HG02973 (cell line): Measurements from ENCODE around the gene PCDHGC4.

Experiments
- ATAC-seq: cut with Tn5 transposase; IDR thresholded peaks from one replicate; pipeline ENCODE4 v1.9.1; 2021; ENCODE audit warnings: moderate library complexity; ENCODE audit not compliant: unreplicated experiment

PCDHGC4 gene

DNA sequence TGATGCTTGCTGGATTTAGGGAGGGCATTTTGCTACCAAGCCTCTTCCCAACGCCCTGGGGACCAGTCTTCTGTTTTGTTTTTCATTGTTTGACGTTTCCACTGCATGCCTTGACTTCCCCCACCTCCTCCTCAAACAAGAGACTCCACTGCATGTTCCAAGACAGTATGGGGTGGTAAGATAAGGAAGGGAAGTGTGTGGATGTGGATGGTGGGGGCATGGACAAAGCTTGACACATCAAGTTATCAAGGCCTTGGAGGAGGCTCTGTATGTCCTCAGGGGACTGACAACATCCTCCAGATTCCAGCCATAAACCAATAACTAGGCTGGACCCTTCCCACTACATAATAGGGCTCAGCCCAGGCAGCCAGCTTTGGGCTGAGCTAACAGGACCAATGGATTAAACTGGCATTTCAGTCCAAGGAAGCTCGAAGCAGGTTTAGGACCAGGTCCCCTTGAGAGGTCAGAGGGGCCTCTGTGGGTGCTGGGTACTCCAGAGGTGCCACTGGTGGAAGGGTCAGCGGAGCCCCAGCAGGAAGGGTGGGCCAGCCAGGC is 27.0 kb downstream of the PCDHGC4 start:
- no peak for ATAC-seq

DNA sequence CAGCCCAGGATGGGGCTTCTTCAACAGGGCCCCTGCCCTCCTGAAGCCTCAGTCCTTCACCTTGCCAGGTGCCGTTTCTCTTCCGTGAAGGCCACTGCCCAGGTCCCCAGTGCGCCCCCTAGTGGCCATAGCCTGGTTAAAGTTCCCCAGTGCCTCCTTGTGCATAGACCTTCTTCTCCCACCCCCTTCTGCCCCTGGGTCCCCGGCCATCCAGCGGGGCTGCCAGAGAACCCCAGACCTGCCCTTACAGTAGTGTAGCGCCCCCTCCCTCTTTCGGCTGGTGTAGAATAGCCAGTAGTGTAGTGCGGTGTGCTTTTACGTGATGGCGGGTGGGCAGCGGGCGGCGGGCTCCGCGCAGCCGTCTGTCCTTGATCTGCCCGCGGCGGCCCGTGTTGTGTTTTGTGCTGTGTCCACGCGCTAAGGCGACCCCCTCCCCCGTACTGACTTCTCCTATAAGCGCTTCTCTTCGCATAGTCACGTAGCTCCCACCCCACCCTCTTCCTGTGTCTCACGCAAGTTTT is 27.6 kb downstream of the PCDHGC4 start:
- no peak for ATAC-seq

- no peak for ATAC-seq
Observed at GRCh38 chr5:141512911-141513626, 28.2 kb downstream of the PCDHGC4 start.

- ATAC-seq, result peak; percentile 28
Observed at GRCh38 chr5:141513627-141514329, 28.9 kb downstream of the PCDHGC4 start.

GRCh38 chr5:141514330-141515133 is 29.7 kb downstream of the PCDHGC4 start:
- ATAC-seq, result peak; percentile 28

GRCh38 chr5:141515141-141515540 is 30.3 kb downstream of the PCDHGC4 start:
- no peak for ATAC-seq

DNA sequence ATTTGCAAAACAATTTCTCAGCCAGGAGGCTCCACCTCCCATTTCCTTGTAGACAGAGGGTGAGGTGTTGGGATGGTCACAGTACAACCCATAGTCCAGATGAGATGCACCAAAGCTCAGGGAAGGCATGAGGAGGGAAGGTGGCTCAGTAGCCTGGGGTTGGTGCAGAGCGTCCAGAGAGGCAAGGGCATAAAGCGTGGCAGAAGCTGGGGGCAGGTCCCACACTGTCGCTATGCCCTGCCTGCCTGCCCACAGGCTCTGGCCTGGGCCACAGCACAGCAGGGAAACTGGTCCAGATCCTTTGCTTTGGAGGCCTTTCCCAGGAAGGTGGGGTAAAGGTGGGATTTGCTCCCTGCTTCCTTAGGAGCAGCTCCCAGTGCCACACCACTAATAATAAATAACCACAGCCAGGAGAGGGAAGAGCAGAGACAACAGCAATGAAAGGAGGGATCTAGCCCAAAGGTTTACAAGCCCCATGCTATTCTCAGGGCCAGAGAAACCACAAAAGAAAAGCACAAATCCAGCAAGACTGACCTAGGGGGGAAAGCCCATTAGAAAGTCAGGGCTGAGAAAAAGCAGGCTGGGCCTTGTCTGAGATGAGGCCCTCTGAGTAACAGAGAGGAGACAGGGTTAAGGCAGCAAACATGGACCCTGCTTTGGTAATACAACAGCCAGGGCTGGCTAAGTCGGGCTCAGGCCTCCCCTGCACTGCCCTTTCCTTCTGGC is 31.3 kb downstream of the PCDHGC4 start:
- no peak for ATAC-seq

DNA sequence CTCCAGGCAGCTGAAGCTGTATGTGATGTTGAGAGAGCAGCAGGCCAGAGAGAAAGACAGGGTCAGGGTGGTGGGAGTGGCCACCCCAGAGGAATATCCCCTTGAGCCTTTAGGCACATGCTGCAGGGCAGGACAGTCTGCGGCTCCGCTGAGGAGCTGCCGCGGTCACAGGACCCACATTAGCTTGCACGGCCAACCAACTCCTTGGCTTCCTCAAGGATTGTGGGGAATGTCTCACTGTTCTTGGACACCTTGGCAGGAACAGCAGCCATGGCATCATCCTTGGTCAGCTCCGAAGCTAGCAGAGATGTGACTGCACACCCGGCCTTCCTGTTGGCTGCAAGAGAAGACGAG is 31.8 kb downstream of the PCDHGC4 start:
- ATAC-seq, result no peak

GRCh38 chr5:141517312-141517711 is 32.5 kb downstream of the PCDHGC4 start:
- no peak for ATAC-seq

DNA sequence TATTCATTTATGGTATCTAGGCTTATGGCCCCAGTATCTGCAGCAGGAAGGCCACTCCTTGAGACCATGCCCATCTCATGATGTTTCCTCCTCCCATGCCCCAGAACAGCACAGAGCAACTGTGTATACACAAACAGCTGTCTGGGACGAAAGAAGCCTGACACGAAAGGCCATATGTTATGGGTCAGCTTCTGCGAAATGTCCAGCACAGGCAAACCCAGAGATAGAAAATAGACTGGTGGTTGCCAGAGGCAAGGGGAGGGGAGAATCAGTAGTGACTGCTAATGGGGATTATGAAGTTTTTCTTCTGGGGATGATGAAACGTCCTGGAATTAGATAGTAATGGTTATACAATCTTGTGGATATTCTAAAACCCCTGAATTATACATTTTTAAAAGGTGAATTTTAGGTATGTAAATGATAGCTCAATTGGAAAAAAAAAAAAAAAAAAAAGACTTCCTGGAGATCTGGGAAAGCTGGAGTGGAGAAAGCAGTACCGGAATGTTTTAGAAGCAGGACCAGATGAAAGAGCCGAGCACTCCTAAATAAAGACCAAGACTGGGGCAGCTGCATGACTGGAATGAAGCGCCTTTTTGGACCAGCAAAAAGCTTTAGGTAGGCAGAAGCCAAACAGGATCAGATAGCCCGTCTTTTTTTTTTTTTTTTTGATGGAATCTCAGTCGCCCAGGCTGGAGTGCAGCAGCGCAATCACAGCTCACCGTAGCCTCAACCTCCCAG is 33.2 kb downstream of the PCDHGC4 start:
- no peak for ATAC-seq

GRCh38 chr5:141518618-141519015 is 33.8 kb downstream of the PCDHGC4 start:
- no peak for ATAC-seq

DNA sequence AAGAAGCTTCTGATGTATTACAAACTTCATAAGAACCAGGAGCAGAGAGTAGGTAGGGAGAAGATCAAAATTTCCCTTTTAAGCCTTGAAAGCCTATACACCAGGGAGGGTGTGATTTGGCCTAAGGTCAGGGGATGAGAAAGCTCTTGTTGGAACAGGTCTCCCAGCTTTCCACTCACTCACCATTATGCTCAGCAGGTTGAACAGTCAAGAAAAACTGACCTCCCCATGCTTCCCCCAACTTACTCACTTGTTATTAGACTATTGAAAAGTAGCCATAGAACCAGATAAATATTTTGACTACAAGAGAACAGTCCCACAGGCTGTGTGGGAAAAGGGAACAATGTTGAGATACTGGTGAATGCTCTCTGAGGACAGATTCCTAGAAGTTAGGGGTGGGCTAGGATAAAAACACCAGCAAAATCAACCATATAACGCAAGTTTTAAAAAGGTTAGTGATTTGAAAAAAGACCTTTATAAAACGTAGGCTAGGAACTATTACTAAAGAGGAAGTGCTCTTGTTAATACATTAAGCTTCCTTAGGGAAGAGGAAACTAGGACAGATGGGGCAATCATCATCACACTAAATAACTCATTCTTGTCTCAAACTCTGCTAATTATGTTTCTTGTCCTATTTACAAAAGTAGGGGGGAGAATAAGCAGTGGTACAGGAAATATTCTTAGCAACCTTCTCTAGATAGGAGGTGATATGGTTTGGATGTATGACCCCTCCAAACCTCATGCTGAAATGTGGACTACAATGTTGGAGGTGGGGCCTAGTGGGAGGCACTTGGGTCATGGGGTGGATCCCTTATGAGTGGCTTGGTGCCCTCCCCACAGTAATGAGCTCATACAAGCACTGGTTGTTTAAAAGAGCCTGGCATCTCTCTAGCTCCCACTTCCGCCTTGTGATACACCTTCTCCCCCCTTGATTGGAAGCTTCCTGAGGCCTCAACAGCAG is 35.1 kb downstream of the PCDHGC4 start:
- no peak for ATAC-seq

GRCh38 chr5:141521244-141521781 is 36.5 kb downstream of the PCDHGC4 start:
- ATAC-seq, result no peak

DNA sequence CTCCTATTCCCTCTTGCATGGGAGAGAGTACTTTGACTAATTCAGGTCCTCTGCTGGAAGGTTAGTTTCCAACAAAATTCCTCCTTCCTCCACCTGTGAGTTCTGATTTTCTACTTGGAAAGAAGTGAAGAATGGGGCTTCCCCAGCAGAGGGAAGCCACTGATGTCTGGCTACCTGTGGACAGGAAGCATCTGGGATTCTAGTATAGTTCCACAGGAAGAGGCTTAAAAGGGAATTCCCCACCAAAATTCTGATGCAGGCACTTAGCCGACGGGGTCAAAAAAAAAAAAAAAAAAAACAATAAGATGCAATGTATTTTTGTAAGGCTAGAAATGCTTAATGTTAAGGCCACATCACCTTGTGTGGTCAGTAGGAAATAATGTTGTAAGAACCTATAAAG is 37.5 kb downstream of the PCDHGC4 start:
- ATAC-seq, result no peak

DNA sequence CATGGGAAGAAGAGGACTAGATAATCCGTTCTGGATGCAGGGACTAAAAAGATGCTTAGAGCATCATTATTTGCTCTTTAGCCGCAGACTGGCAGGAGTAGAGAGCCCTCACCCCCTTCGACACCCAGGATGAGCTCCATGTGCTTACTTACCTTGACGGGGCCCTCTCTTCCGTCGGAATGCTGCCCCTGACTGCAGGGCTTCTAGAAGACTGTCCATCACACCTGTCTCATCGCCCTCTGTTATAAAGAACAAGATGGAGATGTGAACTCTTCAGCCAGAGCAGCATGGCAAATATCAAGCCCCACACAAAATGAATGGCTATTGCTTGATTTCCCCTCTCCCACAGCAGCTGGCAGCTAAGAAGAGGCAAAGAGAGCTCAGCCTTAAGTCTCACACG is 39.2 kb downstream of the PCDHGC4 start:
- ATAC-seq, result no peak

- peak; percentile 61 for ATAC-seq
Observed at GRCh38 chr5:141524604-141525597, 40.1 kb downstream of the PCDHGC4 start.

- no peak for ATAC-seq
Observed at GRCh38 chr5:141525653-141526052, 40.8 kb downstream of the PCDHGC4 start.
